ENCODE results near the gene WDFY2.

The WDFY2 gene

DNA sequence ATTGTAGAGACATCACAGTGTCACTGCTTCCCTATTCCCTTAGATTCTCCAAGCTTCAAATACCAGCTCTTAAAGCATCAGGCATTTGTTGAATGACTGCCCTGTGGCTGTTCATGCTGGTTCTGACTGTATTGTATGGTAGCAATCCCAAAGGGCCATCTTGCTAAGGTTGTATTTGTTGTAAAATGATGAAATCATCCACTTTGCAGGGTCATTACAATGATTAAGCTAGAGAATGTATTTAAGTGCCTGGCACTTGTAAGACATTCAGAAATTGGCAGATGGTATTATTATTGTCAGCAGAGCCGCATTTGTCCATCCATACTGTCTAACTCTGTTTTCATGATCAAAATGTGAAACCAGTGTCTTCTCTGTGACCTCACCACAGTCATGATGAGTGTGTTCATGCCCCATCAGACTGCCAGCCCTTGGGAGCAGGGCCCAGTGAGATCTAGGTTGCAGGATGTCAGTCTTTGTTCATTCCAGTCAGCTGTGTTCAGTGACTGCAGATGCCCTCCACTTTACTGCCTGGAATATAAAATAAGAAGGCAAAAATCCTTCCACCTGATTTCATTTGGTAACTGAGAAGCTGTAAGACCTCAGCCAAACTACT, 133.6 kb downstream of the WDFY2 start:
- DNase-seq: peak; percentile 54

DNA sequence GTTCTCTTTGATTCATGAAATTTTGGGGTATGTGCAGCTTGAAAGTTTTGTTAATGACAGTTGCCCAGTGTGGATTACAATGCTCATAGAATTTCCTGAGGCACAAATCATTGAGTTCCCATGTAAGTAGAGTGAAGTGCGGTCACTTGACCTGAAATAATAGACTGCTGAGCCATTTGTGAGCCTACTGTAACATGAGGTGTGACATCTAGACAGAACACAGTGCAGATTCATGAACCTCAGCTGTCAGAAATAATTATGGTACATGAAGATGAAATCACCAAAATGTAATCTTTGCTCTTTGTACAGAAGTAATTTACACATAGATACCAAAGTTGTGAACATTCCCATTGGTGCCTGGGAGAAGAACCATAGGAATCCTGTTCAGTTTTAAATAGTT, 135.1 kb downstream of the WDFY2 start:
- no peak for DNase-seq

DNA sequence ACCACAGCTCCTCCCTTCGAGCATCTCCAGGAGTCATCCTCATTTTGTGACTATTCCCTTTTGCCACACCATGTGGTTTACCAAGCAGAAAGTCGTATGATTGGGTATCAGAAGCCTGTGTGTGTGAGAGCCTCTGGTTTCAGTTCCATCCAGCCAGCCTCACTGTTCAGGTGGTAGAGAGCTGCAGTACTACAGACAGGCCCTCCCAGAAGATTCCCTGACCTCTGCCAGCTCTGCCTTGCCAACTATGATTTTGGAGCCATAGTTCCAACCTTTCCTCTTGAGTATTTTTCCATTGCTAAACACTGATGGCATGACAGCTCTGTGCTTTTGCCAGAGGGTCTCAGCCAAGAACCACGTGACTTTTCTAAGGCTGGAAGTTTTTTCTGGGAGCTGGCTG, 137.2 kb downstream of the WDFY2 start:
- DNase-seq: no peak

DNA sequence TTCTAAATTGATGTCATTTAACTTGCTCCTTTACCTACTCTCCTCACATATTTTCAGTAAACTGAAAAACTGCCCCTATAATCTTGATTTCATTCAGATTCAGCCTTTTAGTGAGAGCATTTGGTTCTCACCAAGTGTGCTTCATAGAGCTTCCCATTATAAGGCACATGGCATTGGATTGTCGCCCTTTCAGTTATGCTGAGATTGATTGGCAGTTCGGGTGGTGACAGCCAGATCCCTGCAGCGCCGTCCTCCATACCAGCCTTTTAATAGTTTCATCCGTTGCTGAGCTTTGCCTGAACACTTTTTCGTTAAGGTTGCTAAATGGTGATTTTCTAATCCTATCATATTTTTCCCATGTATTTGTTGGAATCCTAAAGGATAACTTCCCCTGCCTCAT, 139.3 kb downstream of the WDFY2 start:
- DNase-seq: no peak

DNA sequence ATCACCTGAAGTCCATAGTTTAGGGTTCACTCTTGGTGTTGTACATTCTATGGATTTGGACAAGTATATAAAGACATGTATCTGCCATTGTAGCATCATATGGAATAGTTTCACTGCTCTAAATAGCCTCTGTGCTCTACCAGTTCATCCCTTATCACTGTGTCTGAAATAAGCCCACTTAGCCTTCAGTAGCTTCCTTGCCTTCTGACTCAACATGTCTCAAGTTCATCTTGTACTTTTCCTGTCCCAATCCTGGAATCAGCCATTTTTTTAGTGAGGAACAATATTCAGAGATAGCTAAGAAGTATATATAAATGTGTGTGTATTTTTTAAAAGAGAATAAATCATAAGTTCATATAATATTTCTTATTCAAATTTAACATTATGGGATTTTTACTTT, 140.5 kb downstream of the WDFY2 start:
- no peak for DNase-seq

DNA sequence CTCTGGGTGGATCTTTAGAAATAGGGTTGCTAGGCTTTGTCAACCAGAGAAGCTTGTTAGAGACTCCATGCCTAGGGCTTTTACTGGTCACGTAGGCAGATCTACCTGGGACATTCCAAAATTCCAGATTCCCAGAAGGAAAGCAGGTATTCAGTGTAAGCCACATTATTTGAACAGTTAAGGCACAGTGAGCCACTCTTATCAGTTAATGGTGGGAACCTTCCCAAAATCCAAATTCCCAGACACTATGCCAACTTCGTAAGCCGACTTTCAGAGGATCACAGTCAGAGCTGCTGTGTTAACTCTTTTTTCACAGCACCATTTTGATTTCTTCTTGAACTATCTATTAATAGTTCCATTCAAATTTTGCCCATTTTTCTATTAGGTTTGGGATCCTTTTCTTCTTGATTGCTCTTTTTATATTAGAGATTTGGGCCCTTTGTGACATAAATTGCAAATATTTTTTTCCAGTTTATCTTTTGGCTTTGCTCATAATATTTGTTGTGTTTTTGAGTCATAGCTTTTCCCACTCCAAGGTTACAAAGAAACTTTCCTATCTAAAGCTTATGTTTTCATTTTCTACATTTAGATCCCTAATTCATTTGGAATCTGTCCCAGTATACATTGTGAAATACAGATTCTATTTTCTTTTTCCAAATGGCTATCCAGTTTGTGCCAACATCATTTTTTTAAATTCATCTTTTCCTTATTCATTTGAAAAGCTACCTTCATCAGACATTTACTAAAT, 142.4 kb downstream of the WDFY2 start:
- DNase-seq: no peak

DNA sequence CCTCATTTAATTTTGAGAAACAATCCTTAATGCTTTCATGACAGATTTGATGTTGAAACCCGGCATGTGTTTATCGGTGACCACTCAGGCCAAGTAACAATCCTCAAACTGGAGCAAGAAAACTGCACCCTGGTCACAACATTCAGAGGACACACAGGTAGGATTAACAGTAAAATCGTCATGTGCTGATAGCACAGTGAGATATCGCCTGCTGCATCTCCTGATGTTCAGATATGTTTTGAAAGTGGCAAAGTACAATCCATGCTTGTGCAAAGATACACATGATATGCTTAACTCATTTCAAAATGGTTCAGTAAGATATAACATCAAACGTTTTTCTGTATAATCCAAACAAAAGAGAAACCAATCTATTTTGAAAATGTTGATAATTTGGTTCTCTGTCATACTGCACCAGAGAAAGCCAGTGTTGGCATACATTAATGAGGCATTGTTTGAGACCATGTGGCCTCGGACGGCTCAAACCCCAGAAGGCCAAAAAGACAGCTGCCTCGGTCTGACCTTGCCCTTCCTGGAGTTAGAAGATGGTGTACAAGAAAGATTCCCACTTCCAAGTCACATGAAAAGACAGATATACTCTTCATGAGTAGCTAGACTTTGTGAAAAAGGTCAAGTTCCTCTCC, 143.5 kb downstream of the WDFY2 start:
- no peak for DNase-seq

DNA sequence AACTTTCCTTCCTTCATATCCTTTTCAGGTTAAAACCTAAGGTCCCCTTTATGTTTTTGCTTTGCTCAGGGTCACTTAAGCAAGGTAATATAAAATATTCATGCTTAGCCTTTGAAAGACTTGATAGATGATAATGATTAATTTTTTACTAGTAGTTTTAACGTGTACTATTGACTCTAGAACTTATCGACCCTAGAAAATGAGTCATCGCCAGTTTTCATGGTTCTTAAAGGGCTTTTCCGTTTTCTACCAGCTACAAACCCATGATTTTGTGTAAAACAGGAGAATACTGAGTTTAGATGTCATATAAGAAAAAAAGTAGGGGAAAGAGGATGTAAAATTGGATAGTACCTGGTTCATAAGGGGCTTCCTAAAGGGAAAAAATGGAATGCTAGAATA, 144.0 kb downstream of the WDFY2 start:
- no peak for DNase-seq

DNA sequence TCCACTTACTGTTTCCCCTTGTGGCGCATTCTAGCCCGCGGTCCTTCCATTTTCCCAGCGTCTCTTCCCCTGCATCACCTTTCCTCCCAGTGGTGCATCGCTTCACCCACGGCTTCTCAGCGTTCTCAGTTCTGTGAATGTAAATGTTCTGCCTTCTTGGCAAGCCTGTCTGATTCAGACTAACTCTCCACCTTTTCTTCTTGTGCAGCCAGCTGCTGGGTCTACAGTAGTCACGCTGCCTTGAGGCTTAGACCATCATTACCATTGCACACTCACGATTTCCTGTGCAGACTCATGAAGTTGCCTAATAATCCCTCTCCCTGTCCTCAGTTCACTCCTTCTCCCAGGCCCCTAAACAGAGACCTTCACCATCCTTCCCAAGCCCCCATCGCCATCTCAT, 144.7 kb downstream of the WDFY2 start:
- DNase-seq: no peak

DNA sequence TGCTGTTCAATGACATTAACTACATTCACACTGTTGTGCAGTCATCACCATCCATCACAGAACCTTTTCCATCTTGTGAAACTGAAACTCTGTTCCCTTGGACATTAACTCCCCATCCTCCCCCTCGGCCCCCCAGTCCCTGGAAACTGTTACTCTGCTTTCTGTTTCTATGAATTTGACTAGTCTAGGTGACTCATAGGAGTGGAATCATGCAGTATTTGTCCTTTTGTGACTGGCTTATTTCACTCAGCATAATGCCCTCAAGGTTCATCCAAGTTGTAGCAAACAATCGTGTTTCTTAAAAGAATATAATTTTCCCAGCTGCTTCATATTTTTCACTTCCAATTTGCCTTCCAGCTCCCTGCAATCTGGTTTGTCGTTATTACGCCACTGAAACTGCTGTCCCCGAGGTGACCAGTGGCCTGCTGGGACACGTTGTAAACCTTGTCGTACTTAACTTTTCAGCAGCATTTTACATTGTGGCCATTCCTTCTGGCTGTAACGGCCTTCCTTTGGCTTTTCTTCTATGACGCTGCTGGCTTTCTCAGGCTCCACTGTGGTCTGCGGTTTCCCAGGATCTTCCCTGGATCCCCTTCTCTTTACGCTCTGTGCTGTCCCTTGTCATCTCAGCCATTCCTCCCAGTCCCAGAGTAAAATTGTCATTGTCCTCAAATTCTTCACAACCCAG, 145.7 kb downstream of the WDFY2 start:
- DNase-seq: no peak

DNA sequence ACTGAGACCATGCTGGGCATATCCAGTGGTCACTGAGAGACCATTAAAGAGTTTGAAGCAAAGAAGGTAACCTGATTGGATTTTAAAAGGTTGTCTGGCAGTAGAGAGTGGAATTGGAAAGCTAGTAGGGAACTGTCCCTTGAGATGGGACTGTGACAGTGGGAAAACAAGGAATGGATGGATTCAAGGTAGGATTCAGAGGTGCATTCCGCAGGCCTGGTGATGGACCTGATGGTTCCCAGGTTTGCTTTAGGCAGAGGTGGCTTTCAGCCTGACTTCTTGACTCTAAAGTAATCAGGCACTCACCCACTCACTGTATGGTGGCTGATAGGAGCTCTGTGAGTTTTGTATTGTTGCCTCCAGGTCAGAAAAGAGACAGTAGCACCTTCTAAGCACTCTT, 146.7 kb downstream of the WDFY2 start:
- DNase-seq: no peak

DNA sequence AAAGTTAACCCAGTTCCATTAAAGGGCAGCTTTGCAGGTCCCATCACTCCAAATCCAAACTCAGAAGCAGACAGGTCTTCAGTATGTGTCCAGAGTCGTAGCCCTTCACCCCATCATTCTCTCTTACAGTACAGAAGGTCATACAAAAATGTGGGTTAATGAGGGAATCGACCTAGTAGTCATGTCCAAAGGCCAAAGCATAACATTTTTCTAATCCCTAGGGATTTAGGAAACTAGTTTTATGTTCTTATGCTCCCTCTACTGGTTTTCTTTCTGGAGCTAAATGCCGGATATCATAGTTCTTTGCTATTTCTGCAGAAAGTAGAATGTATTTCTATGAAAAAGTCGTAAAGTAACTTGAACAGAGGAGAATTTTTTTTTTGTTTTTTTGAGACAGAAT, 147.5 kb downstream of the WDFY2 start:
- DNase-seq: no peak

DNA sequence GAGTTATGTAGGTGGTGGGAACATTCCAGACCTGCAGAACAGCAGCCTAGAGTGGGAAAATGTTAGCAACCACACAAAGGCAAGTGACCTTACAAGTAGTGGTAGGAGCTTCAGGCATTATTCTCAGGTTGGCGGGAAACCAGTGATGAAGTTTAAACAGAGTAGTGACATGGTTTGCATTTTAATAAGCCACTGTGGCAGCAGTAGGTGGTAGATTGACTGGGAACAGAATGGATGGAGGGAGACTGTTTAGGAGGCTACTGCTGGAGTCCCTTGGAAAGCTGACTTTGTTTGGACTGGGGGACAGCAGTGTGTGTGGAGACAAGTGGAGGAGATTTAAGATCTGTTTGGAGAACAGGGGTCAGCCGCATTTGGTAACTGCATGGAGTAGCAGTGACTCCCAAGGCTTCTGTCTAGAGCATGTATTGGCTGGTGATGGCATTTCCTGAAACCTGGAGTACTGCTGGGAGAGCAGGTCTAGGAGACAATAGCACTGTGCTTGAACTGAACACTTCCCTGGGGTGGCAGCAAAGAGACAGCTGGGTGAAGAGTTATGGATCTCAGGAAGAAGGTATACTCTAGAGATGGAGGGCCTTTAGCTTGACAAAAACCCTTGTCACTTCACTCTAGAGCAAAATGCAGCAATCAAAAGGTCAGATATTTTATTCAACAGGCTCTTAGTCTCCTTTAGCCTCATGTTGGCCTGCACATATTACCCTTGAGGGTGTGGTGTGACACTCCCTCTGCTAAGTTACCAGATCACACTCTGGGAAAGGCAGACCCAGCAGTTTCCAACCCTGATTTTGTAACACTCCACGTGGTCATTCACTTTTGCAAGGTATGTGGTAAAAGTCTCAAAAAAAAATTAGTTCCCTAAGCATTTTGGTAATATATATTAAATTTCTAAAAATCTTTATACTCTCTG, 149.4 kb downstream of the WDFY2 start:
- no peak for DNase-seq

DNA sequence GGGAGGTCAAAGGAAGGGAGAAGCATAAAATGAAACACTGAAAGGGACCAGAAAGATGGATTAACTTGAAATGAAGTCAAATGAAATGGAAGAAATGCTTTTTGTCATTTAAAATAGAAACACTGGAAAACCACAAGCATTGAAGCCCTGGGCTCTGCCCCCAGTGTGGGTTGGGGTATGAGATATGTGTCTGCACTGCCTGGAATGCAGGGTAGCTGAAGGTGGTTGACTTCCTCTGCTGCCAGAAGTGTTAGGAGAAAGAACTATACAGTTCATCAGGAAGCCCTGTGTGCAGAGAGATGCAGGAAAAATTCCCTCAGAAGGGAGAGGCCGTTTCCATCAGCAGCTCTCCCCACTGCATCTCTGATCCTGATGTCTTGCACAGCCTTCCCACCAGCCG, 150.5 kb downstream of the WDFY2 start:
- DNase-seq: no peak

DNA sequence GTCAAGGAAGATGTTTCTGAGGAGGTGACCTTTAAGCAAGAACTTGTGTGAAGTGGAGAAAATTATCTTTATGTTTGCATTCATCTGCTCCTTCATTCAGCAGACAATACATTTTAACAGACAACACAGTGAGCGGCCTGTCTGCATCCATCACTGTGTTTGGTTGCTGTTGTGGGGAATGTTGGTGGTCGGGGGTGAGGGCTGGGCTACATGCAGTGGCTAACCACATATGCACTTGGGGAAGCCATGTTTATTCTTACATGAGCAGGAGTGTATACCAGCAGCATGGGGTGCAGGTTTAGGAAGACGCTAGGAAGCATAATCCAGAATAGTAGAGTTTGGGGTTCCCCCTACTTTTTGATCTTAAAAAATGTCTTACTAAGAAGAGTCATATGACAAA, 153.3 kb downstream of the WDFY2 start:
- DNase-seq: no peak

DNA sequence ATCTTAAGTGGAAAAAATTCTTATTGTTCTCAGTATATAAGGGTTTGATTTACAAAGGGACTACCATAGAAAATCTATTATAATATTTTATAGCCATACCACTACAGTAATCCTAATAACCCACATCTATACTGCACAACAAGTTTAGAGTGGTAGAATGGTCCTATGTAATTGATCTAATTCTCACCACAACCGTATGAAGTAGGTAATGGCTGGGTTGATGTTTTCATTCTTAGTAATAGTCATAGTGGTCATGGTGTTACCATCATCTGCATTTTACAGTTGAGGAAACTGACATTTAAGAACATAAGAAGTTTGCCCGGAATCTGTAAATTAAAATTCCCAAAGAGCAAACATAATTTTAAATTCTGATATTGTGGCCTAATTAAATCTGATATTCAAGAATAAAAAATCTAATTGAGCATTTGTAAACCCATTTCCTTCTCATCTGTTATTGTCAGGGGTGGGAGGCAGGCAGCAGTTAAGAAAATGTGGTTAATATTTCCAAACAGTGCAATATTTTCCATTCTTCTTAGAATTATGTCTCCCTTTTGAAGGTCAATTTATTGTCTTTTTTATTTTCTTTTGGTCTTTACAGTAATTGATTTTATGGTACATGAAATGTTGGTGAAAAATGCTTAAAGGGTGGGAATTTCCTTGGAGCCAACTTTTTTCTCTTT, 154.1 kb downstream of the WDFY2 start:
- DNase-seq: no peak

DNA sequence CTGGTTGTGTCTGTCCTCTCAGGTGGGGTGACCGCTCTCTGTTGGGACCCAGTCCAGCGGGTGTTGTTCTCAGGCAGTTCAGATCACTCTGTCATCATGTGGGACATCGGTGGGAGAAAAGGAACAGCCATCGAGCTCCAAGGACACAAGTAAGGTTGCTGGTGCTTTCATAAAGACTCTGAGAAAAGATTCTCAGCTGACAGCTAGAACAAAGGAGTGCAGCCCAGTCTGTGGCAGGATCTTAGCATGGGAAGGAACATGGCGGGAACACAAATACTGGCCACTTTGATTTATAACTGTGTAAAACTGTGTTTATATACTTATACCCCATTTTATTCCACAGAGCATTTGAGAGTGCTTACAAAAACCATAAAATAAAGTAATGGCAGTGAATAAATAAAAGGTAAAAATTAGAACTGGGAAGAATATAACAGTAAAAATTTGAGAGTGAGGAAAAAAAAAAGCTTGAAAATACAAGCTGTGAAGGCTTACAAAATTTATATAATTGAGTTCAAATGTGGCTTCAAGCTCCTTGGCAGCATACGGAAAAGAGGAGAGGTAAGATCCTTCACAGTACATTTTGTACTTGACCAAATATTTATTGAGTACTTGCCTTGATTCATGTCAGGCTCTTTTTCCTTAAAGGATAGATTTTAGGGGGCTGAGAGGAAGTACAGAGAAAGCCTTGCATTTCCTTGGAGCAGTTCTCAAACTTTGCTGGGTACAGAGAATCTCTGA, 154.9 kb downstream of the WDFY2 start:
- no peak for DNase-seq

DNA sequence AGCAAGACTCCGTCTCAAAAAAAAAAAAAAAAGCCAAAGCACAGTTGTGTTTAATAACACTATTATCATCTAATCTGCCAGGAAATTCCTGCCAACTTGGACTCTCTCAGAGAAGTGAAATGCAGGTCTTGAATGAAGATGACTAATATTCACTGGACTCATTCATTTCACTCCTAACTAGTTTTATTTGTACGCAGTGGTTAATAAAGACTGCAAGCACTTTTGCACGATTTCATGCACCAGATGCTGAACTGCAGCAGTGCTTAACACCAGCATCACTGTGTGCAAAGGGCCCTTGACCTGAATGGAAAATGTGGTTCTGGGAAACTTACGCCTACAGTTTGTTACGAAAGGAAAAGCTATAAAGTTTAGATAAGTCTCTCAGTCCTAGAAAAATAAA, 156.4 kb downstream of the WDFY2 start:
- DNase-seq: no peak

DNA sequence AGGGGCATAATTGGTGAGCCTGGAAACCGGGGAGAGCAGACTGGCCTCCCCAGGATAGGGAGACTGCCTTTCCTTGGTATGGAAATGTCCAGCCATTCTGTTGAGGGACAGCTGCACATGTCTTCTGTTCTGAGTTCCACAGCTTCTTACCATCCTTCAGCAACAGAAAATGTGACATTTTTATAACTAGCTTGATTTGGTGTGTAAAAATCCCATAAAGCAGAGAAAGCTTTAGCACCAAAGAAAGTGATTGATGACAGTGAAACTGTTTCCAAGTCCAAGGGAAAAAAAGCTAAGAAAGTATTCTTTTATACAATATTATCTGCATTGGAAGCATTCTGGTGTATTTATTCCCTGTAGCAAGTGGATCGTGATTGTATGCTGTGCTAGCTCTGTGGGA, 157.8 kb downstream of the WDFY2 start:
- DNase-seq: no peak

DNA sequence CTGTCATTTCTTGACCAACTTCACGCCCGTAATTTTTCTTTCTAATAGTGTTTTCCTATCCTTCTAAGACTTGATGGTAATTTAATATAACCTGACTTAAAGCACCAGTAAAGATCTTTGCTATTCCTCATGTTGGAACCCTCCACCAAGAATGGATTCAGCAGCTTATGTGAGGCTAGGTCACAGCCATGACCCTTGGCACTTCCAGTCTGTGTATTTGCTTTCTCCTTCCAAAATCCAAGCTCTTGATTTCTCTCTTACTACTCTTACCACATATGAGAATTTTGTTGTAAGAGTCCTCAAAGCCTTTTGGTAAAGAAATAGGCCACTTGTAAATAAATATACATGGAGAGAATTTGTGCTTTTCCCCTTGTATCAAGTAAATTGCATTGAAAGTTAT, 158.3 kb downstream of the WDFY2 start:
- DNase-seq: no peak

DNA sequence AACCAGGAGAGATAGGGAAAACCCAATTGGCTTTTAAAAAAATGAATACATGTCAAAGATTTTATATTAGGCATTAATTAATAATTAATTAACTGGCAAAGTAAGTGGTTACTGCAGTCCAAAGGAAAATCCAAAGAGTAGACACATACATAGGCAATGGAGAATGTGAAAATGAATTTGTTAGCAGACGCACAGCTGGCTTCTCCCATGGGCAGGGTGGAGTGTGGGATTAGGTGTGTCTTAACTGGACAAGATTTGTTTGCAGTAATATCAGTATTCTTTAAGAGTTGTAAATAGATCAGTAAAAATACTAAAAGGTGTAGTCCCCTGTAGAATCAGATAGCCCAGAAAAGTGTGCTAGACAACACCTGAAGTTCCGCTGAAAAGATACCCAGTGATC, 161.0 kb downstream of the WDFY2 start:
- DNase-seq: no peak

DNA sequence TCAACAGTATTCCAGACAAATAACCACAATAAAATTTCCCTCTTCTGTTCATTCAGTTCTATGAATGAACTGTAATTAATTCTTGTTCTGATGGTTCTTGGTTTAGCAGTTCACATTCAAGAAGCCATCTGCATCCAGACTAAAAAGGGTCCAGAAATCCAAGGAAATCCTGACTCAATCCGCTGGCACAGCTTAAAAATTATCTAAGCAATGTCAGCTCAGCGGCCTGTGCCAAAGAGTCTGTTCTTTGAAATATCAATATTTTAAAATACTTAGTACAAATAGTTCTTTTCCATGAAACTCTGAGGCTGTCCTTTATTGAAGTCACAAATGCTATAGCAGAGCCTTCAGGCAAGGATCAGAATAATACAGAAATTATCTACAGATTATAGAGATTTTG, 162.5 kb downstream of the WDFY2 start:
- DNase-seq: no peak
